Common myeloid progenitor, CD34-positive (primary cell): ENCODE measurements around the gene CD7.

Source experiments
- CTCF ChIA-PET: fragments of 350-600 bp; sonication (Branson Sonifier 250); formaldehyde crosslinking; loops from one replicate; lab custom pipeline; 2021; ENCODE audit warnings: antibody characterized with exemption; lab: Charles Lee
- POLR2A ChIA-PET: fragments of 350-600 bp; sonication (Branson Sonifier 250); formaldehyde crosslinking; loops from one replicate; lab custom pipeline; 2021; ENCODE audit warnings: antibody characterized with exemption; lab: Charles Lee
- DNase-seq, 3 donors: peaks; one replicate each; pipeline versions ENCODE4 v3.0.0 to v3.0.0-alpha.2; 2013
- H3K27ac ChIP-seq, 2 experiments: 1 replicate in 1 of 2; 2 replicates in 1 of 2; pipeline ENCODE4 v1.7.0; 2013; ENCODE audit warnings: inconsistent platforms in 2 of 2, low read length in 2 of 2, mild to moderate bottlenecking in 2 of 2, low read depth in 1 of 2, moderate library complexity in 1 of 2; ENCODE audit not compliant: severe bottlenecking in 2 of 2, insufficient read depth in 1 of 2, poor library complexity in 1 of 2
- H3K27me3 ChIP-seq, 5 experiments: replicated peaks in 2 of 5; 1 replicate in 3 of 5; 2 replicates in 2 of 5; pipeline versions ENCODE4 v1.6.1 to v1.7.0; 2013; ENCODE audit warnings: low read length in 4 of 5, mild to moderate bottlenecking in 2 of 5, moderate library complexity in 2 of 5, inconsistent platforms in 1 of 5; ENCODE audit not compliant: insufficient read depth in 5 of 5, control insufficient read depth in 4 of 5
- H3K36me3 ChIP-seq, 4 experiments: 1 replicate in 2 of 4; 2 replicates in 2 of 4; pipeline versions ENCODE4 v1.6.1 to v1.7.0; 2013; ENCODE audit warnings: low read length in 3 of 4, control low read depth in 1 of 4, mild to moderate bottlenecking in 1 of 4; ENCODE audit not compliant: control insufficient read depth in 4 of 4, insufficient read depth in 4 of 4
- H3K4me1 ChIP-seq, 4 experiments: 1 replicate in 3 of 4; 2 replicates in 1 of 4; pipeline versions ENCODE4 v1.6.1 to v1.7.1; 2013; ENCODE audit warnings: low read length in 3 of 4, mild to moderate bottlenecking in 3 of 4, control low read depth in 1 of 4, inconsistent platforms in 1 of 4, moderate library complexity in 1 of 4; ENCODE audit not compliant: control insufficient read depth in 4 of 4, insufficient read depth in 4 of 4; ENCODE audit errors: control extremely low read depth in 1 of 4
- H3K4me3 ChIP-seq, 7 experiments: 1 replicate in 4 of 7; 2 replicates in 3 of 7; pipeline versions ENCODE4 v1.5.1 to v1.7.0; 2013; ENCODE audit warnings: mild to moderate bottlenecking in 7 of 7, low read length in 6 of 7, moderate library complexity in 6 of 7, inconsistent platforms in 2 of 7, low read depth in 2 of 7, control low read depth in 1 of 7; ENCODE audit not compliant: insufficient read depth in 4 of 7, control insufficient read depth in 1 of 7; ENCODE audit errors: extremely low read depth in 1 of 7
- H3K9me3 ChIP-seq, 5 experiments: 1 replicate in 4 of 5; 2 replicates in 1 of 5; pipeline versions ENCODE4 v1.6.1 to v1.7.1; 2013; ENCODE audit warnings: low read length in 4 of 5, mild to moderate bottlenecking in 2 of 5, inconsistent platforms in 1 of 5, low read depth in 1 of 5, moderate library complexity in 1 of 5; ENCODE audit not compliant: control insufficient read depth in 4 of 5, insufficient read depth in 2 of 5; ENCODE audit errors: control extremely low read depth in 1 of 5
- WGBS: methylation state at CpG from one replicate; pipeline ENCODE4 v1.1.5; 2013; ENCODE audit not compliant: insufficient coverage; 5-methylcytosine and 5-hydroxymethylcytosine counted together

Gene CD7

DNA sequence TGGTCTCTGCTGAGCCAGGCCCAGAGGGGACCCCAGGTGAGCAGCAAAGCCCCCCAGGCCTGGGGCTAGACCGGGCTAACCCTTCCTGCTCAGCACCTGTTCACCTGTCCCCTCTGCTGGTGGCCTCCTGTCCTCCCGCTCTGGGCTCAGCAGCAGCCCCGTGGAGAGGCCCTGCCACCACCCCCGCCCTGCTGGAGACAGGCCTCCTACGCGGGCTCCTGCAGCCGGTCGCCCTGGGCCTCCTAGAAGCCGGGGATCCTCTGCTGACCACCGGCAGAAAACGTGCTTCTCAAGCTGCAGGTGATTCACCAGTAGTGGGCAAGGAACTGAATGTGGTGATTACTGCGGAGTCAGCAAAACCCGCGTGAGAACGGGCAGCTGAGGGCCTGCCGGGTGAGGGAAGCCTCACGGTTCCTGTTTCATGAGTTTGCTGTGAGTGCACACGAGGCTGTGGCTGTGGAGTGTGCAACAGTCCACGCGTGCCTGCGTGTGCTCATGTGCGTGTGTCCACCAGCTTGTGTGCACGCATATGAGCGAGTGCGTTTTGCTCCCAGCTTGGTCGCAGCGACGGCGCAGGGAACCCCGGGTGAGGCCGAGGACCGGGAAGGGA lies 15.4 kb upstream of the CD7 start:
- ChIA-PET POLR2A (interaction anchor here (0.7 to 1.5 kb wide), 4 partner anchors 10 to 150 kb away, joined by 3 to 5 read pairs (median 4); no protein-coding TSS in a partner anchor), CTCF (interaction anchor here (0.6 to 3.5 kb wide), 6 partner anchors 12 to 91 kb away, joined by 3 to 19 read pairs (median 6); no protein-coding TSS in a partner anchor)
- Histone ChIP-seq H3K9me3 (no peaks in the 10 kb centered on the region), H3K27me3 (peaks cover 0 to 7% (median 0%) of the 10 kb centered on the region in 5 experiments), H3K27ac (peak overlapping the region in 1 of 2 experiments; percentile 76), H3K4me1 (peaks cover 0 to 48% (median 48%) of the 10 kb centered on the region in 4 experiments), H3K36me3 (no peaks in the 10 kb centered on the region), H3K4me3 (peak overlapping the region in 5 of 7 experiments; percentile 2 to 72 (median 56))
- 13% methylated on average over 27 of the region's 32 CpGs for WGBS
- DNase-seq, result peak; percentile 57 to 86 (median 82)

DNA sequence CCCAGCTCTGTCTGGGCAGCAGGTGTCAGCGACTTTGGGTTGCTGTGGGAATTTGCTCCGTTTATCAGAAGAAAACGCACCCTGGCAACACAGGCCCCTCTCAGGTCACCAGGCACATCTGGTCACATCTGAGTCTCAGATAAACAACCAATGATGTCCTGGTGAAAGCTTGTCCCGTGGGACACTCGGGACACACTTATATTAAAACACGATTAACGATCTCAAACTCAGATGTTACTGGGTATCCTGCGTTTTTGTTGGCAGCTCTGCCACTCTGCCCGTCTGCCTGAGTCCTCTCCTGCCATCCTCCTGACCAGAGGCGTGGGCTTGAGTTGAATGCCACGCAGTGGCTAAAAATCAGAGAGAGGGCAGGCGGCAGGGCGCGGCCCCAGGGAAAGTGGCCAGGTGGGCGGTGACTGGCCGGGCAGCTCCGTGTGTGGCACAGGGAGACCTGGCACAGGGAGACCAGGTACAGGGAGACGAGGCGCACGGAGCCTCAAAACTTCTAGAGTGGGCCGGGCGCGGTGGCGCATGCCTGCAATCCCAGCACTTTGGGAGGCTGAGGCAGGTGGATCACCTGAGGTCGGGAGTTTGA lies 14.0 kb upstream of the CD7 start:
- ChIA-PET CTCF (interaction anchor here (0.9 to 3.0 kb wide), 7 partner anchors 10 to 33 kb away, joined by 3 to 18 read pairs (median 5); partner anchors contain the start of gene CD7), POLR2A (no interaction called here)
- H3K27me3 ChIP-seq, result peaks cover 0 to 7% (median 0%) of the 10 kb centered on the region in 5 experiments

DNA sequence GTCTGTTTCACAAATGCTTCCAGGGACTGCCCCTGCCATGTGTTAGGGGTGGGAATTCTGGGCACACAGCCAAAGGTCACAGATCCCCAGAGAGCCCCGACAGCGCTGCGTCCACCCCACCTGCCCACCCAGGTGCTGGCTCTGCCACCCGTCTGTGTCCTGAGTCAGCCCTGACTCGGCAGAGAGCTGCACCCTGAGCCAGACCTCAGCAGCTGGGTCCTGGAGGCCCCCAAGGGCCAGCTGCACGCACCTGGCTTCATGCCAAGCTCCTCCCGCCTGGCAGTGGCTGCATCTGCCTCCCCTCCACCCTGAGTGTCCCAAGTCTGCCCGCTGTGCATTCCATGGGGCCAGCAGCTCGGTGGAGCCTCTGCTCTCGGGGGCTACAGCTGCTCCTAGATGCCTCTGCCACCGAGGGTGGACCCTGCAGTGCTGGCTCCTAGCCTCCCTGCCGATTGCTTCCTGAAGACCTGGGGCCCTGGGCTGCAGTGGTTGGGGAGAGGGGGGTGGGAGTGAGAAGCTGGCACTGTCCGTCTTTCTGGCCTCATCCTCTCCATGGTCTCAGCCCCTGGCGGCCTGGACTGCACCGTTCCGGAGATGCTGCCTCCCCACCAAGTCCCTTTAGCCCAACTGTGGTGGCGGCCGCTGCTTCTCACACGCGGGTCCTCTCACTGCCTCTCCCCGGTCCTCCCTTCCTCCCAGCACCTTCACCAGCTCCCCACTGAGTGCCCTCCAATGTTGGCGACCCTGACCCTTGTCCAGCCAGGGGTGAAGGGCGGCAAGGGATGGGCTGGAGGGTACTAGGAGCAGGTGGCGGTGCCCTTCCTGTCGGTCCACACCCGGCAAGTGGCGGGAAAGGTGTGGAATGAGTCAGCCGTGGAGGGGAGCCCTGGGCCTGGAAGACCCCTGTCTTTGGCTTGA lies 13.2 kb upstream of the CD7 start:
- H3K4me1 ChIP-seq, result peaks cover 0 to 47% (median 44%) of the 10 kb centered on the region in 4 experiments
- no peak overlapping the region for H3K27ac ChIP-seq
- POLR2A ChIA-PET, result no interaction called here
- DNase-seq, result peak in 2 of 3 donors; percentile 69 to 73
- no peaks in the 10 kb centered on the region for H3K9me3 ChIP-seq
- 66% methylated on average over 17 of the region's 28 CpGs for WGBS
- CTCF ChIA-PET, result interaction anchor here (0.9 to 3.0 kb wide), 7 partner anchors 9 to 32 kb away, joined by 3 to 18 read pairs (median 5); partner anchors contain the start of gene CD7
- peaks cover 0 to 7% (median 0%) of the 10 kb centered on the region in 5 experiments for H3K27me3 ChIP-seq
- H3K4me3 ChIP-seq, result no peak overlapping the region
- H3K36me3 ChIP-seq, result no peaks in the 10 kb centered on the region

More for the DNA sequence above, 14.0 kb upstream of the CD7 start:
- no peak for DNase-seq
- H3K4me1 ChIP-seq, result peaks cover 0 to 48% (median 48%) of the 10 kb centered on the region in 4 experiments
- H3K36me3 ChIP-seq, result no peaks in the 10 kb centered on the region
- no peak overlapping the region for H3K27ac ChIP-seq
- H3K9me3 ChIP-seq, result no peaks in the 10 kb centered on the region
- no peak overlapping the region for H3K4me3 ChIP-seq
- WGBS, result 96% methylated on average over 25 of the region's 25 CpGs

DNA sequence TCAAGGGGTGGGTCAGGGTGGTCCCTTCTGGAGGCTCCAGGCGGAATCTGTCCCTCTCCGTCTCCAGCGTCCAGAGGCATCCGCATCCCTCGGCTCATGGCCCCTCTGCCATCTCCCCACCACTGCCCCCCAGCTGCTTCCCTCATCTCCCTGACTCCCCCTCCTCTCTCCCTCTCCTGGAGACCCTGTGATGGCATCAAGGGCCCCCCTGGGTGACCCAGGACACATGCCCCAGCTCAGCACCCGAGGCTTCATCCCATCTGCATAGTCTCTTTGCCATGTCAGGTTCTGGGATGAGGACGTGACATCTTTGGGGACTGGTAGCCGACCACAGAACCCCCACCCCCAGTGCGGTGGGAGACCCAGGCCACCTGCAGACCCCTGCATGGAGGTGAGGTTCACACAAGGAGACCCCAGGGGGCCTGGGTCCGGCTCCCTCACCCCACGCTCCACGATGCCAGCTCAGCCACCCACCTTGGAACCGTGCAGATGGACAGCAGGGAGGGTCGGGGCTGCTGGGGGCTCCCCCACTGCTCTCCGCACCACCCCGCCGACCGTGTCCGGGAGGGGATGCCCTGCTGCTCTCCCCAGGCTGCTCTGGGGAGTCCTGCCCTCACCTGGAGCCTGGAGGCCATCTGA lies 12.4 kb upstream of the CD7 start:
- no peaks in the 10 kb centered on the region for H3K36me3 ChIP-seq
- WGBS, result 95% methylated on average over 19 of the region's 19 CpGs
- DNase-seq, result no peak
- CTCF ChIA-PET, result interaction anchor here (1.9 to 3.0 kb wide), 3 partner anchors 8 to 31 kb away, joined by 5 to 18 read pairs (median 11); no protein-coding TSS in a partner anchor
- peaks cover 0 to 7% (median 0%) of the 10 kb centered on the region in 5 experiments for H3K27me3 ChIP-seq
- H3K4me3 ChIP-seq, result no peak overlapping the region
- no peaks in the 10 kb centered on the region for H3K9me3 ChIP-seq
- POLR2A ChIA-PET, result interaction anchor here (0.7 kb wide), 1 partner anchor 94 kb away, joined by 3 read pairs; no protein-coding TSS in a partner anchor
- H3K4me1 ChIP-seq, result peaks cover 0 to 41% (median 37%) of the 10 kb centered on the region in 4 experiments
- H3K27ac ChIP-seq, result no peak overlapping the region

DNA sequence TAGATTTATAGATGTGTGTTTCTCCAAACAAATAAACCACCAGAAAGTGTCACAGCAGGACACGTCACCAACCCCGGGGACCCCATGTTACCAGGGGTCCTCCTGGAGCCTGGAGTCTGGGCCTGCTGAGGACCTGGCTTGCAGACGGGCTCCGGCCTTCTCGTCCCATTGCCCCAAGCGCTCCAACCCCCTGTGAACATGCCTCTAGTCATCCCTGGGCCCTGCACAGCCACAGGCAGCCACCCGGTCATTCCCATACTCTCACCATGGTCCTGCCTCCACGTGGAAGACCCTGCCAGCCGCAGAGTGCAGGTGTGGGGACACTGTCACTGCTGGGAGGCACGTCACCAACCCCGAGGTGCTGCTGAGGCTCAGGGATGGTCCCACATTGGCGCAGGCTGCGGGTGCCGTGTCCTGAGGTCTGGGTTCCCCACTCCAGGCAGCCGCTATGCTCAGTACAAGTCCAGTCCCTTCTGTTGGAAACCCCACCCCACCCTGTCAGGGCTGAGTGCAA lies 11.6 kb upstream of the CD7 start:
- ChIA-PET POLR2A (interaction anchor here (0.7 kb wide), 1 partner anchor 93 kb away, joined by 3 read pairs; no protein-coding TSS in a partner anchor), CTCF (interaction anchor here (3.0 kb wide), 1 partner anchor 8 kb away, joined by 18 read pairs; no protein-coding TSS in a partner anchor)
- Histone ChIP-seq H3K4me1 (peaks cover 0 to 34% (median 29%) of the 10 kb centered on the region in 4 experiments), H3K36me3 (no peaks in the 10 kb centered on the region), H3K9me3 (no peaks in the 10 kb centered on the region), H3K27ac (no peak overlapping the region), H3K4me3 (no peak overlapping the region), H3K27me3 (peaks cover 0 to 7% (median 0%) of the 10 kb centered on the region in 5 experiments)
- 96% methylated on average over 12 of the region's 15 CpGs for WGBS
- no peak for DNase-seq
